OCI-LY7 (cell line): ENCODE results near the gene PLD4.

Experiments used
- EZH2phosphoT487 ChIP-seq: fragments of 200-600 bp; sonication (generic); IDR thresholded peaks from 2 replicates; pipeline ENCODE4 v1.6.1; 2018; ENCODE audit warnings: low read depth, borderline replicate concordance, mild to moderate bottlenecking, mixed run types, antibody characterized with exemption, low read length, moderate library complexity, mixed read lengths
- TF ChIP-seq, protein P1 (sequence below): fragments of 200-600 bp; sonication (generic); conservative IDR thresholded peaks from 2 replicates; pipeline ENCODE4 v1.5.1; 2014; ENCODE audit warnings: mild to moderate bottlenecking, antibody characterized with exemption, low read length, moderate library complexity, mixed read lengths

DNA sequence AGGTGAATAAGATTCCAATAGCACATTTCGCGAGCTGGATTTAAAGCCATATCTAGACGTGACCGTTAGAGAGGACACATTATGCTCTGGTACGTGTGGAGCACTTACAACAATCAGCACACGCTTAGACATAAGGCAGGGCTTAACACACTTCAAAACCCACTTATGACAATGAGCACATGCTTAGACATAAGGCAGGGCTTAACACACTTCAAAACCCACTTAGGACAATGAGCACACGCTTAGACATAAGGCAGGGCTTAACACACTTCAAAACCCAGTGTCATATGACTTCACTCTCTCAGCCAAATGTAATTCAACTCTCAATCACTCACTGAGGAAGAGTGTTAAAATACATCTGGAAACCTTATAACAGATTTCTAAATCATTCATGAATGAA lies 11.2 kb upstream of the PLD4 start:
- TF ChIP-seq, protein P1, sequence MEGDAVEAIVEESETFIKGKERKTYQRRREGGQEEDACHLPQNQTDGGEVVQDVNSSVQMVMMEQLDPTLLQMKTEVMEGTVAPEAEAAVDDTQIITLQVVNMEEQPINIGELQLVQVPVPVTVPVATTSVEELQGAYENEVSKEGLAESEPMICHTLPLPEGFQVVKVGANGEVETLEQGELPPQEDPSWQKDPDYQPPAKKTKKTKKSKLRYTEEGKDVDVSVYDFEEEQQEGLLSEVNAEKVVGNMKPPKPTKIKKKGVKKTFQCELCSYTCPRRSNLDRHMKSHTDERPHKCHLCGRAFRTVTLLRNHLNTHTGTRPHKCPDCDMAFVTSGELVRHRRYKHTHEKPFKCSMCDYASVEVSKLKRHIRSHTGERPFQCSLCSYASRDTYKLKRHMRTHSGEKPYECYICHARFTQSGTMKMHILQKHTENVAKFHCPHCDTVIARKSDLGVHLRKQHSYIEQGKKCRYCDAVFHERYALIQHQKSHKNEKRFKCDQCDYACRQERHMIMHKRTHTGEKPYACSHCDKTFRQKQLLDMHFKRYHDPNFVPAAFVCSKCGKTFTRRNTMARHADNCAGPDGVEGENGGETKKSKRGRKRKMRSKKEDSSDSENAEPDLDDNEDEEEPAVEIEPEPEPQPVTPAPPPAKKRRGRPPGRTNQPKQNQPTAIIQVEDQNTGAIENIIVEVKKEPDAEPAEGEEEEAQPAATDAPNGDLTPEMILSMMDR: no peak
- no peak for TF ChIP-seq EZH2phosphoT487
